ENCODE measurements around the gene TNFRSF8. TPM values are rescaled to one million over a fixed set of nuclear protein-coding genes. Genes with fewer than 3 reads are reported as not detected.

The TNFRSF8 gene
- total and polyA plus RNA-seq, 9 of the 15 experiments (the other 6 are each of a cell fraction or from before 2014, with no cell fraction given) = 3.5 to 38.4 (median 17.1) TPM

DNA sequence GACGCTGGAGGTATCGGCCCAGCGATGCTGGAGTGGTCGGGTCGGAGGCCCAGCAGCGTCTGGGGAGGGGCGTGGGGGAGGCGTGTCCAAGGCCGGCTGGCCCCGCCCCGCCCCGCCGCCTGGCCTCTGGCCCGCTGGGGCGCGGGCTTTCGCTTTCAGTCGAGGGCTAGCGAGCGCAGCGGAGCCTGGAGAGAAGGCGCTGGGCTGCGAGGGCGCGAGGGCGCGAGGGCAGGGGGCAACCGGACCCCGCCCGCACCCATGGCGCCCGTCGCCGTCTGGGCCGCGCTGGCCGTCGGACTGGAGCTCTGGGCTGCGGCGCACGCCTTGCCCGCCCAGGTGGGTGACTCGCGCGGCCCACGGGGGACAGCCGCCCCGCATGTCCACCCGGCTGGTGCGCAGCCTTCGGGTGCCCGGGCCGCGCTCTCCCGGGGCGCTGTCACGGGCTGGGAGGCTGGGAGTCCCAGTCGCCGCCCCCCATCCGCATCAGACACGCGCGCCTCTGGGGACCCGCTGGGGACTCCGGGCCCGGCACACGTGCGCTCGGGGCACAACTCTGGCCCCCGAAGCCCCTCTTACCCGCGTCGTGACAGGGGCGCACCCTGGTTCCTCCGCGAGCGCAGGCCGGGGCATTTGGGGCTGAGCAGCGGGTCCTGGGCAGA is 103.9 kb downstream of the TNFRSF8 start, which contains the start of gene TNFRSF1B (continued):
- TF ChIP-seq BCOR (IDR thresholded peaks at IDR 0.05) (no peak; the same call in 1 of the 2 replicates), MXI1 (IDR thresholded peaks at IDR 0.05; ENCODE audit: low read depth, low read length) (0 out of 2 replicates have a peak, but pooled peaks have one; percentile 25), ZNF79 (CRISPR knock-in tag; IDR thresholded peaks at IDR 0.05; ENCODE audit: low read depth) (no peak), NEUROD1 (IDR thresholded peaks at IDR 0.05; ENCODE audit: borderline replicate concordance, low read depth, low read length, partially characterized antibody) (no peak), PPARD (CRISPR knock-in tag; IDR thresholded peaks at IDR 0.05) (no peak), SAFB2 (IDR thresholded peaks at IDR 0.05; ENCODE audit: borderline replicate concordance, low read depth, low read length, severe bottlenecking) (no peak), HOXB6 (CRISPR knock-in tag; IDR thresholded peaks at IDR 0.05; ENCODE audit: borderline replicate concordance) (no peak), RFX7 (CRISPR knock-in tag; IDR thresholded peaks at IDR 0.05) (no peak), ZNF445 (CRISPR knock-in tag; IDR thresholded peaks at IDR 0.05; ENCODE audit: low read depth) (no peak), TGIF2 (CRISPR knock-in tag; IDR thresholded peaks at IDR 0.05) (peak; percentile 95), IRF2 (CRISPR knock-in tag; IDR thresholded peaks at IDR 0.05) (0 out of 2 replicates have a peak, but pooled peaks have one; percentile 61), MEF2A (IDR thresholded peaks at IDR 0.05; ENCODE audit: control insufficient read depth, low read depth, low read length) (no peak), ZNF518B (CRISPR knock-in tag; IDR thresholded peaks at IDR 0.05) (no peak), E2F3 (CRISPR knock-in tag; IDR thresholded peaks at IDR 0.05) (peak; percentile 83; the same call in 1 of the 2 replicates), CBX2 (IDR thresholded peaks at IDR 0.05; ENCODE audit: insufficient read depth, low read length, poor library complexity, severe bottlenecking) (no peak), CREB5 (CRISPR knock-in tag; IDR thresholded peaks at IDR 0.05) (no peak), DPF2 (IDR thresholded peaks at IDR 0.05) (no peak)
- TF ChIP-seq, protein P1, sequence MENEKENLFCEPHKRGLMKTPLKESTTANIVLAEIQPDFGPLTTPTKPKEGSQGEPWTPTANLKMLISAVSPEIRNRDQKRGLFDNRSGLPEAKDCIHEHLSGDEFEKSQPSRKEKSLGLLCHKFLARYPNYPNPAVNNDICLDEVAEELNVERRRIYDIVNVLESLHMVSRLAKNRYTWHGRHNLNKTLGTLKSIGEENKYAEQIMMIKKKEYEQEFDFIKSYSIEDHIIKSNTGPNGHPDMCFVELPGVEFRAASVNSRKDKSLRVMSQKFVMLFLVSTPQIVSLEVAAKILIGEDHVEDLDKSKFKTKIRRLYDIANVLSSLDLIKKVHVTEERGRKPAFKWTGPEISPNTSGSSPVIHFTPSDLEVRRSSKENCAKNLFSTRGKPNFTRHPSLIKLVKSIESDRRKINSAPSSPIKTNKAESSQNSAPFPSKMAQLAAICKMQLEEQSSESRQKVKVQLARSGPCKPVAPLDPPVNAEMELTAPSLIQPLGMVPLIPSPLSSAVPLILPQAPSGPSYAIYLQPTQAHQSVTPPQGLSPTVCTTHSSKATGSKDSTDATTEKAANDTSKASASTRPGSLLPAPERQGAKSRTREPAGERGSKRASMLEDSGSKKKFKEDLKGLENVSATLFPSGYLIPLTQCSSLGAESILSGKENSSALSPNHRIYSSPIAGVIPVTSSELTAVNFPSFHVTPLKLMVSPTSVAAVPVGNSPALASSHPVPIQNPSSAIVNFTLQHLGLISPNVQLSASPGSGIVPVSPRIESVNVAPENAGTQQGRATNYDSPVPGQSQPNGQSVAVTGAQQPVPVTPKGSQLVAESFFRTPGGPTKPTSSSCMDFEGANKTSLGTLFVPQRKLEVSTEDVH (IDR thresholded peaks at IDR 0.05; ENCODE audit: low read depth, partially characterized antibody) = no peak
- TF ChIP-seq, protein P2, sequence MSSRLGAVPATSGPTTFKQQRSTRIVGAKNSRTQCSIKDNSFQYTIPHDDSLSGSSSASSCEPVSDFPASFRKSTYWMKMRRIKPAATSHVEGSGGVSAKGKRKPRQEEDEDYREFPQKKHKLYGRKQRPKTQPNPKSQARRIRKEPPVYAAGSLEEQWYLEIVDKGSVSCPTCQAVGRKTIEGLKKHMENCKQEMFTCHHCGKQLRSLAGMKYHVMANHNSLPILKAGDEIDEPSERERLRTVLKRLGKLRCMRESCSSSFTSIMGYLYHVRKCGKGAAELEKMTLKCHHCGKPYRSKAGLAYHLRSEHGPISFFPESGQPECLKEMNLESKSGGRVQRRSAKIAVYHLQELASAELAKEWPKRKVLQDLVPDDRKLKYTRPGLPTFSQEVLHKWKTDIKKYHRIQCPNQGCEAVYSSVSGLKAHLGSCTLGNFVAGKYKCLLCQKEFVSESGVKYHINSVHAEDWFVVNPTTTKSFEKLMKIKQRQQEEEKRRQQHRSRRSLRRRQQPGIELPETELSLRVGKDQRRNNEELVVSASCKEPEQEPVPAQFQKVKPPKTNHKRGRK (tag; IDR thresholded peaks at IDR 0.05) = no peak
